Dedifferentiated amniotic fluid mesenchymal stem cell (primary cell): ENCODE results near the gene TMEM232.
"Not testable (repeated sequence)": the region's sequence is repeated elsewhere in the genome, so short reads cannot be mapped to it uniquely, and the experiment has no call there.

ENCODE experiments used
- DNase-seq: peaks from one replicate; pipeline ENCODE4 v3.0.0-alpha.2; 2016; ENCODE audit errors: extremely low spot score

Gene TMEM232

DNA sequence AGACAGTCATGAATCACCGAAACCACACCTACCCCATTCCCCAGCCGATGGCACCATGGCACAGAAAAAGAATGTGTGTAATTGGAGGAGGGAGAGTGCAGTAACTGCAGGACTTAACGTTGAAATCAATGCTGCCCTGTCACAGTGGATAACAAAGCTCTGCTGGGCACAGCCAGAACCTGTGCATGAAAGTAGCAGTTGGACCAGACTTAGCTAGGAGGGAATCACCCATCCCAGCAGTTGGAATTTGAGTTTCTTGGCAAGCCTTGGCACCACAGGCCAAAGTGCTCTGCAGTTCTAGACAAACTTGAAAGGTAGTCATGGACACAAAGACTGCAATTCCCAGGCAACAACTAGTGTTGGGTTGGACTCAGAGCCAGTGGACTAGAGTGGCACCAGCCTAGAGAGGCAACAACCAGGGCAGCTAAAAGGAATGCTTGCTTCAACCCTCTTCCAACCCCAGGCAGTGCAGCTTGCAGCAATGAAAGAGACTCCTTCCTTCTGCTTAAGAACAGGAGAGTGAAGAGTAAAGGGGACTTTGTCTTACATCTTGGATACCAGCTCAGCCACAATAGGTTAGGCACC, 19.1 kb downstream of the TMEM232 start:
- no peak for DNase-seq

DNA sequence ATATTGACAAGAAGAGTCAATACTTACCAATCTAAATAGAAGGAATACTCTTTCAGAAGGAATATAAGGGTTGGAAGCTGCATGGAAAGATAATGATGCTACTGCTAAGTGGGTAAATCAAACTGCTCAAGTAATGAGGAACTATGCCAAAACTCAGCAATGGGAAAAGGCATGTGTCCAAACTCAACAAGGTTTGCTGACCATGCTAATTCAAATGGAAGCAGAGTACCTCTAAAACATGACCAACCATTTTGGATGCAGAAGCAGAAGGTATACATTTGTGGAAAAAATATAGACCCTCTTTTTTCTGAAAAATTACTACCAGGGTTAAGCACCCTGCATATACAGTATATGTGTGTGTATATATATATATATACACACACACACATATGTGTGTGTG, 21.1 kb downstream of the TMEM232 start:
- no peak for DNase-seq

DNA sequence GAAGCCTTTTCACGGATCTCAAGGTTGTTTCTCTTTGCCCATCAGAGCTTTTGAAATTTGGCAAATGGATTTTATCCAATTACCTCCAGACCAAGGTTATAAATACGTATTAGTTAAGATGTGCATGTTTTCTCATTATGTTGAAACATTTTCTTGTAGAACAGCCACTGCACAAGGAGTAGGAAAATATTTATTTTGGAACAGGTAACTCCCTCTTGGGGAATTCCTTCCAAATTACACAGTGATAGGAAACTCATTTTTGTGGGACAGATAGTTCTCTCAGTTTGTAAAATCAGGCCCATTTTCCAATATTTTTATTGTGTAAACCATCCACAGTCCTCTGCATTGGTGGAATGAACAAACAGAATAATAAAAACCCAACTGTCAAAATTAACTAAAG, 23.0 kb downstream of the TMEM232 start:
- DNase-seq = no peak

DNA sequence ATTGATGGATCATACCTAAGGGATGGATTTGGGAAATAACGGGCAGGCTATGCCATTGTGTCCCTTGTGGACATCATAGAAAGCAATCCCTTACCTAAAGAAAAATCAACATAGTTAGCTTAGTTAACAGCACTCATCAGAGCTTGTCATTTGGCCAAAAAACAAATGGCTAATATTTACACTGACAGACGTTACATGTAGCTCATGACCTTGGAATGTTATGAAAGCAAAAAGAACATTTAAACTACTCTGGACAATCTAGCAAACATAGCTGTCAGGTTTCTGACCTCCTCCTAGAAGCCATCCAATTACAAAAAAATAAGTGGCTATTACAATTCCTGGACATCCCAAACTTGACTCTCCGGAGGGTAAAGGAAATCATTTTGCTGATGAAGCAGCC, 23.8 kb downstream of the TMEM232 start:
- DNase-seq = no peak

DNA sequence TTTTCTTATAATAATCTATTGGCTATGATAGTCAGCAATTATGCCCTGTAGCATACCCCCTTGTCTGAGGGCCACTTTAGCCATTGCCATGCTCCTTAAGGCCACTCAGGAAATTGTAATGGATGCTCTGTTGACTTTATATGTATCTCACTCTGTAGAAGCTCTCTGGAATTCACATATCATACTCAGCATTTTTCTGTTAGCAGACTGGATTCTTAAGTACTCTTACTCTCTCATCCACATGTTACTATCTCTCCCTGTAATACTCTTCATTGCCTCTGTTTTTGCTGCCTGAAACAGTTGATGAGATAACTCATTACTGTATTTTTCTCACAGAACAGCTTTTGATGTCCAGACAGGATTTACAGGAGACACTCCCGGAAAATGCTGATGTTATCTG, 24.2 kb downstream of the TMEM232 start:
- no peak for DNase-seq

DNA sequence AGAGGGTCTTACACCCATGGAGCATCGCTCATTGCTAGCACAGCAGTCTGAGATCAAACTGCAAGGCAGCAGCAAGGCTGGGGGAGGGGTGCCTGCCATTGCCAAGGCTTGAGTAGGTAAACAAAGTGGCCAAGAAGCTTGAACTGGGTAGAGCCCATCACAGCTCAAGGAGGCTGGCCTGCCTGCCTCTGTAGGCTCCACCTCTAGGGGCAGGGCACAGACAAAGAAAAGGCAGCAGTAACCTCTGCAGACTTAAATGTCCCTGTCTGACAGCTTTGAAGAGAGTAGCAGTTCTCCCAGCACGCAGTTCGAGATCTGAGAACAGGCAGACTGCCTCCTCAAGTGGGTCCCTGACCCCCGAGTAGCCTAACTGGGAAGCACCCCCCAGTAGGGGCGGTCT, 33.8 kb downstream of the TMEM232 start:
- DNase-seq = not testable (repeated sequence)

DNA sequence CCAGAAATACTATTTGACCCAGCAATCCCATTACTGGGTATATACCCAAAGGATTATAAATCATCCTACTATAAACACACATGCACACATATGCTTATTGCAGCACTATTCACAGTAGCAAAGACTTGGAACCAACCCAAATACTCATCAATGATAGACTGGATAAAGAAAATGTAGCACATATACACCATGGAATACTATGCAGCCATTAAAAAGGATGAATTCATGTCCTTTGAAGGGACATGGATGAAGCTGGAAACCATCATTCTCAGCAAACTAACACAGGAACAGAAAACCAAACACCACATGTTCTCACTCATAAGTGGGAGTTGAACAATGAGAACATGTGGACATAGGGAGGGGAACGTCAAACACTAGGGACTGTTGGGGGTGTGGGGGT, 35.9 kb downstream of the TMEM232 start:
- not testable (repeated sequence) for DNase-seq

DNA sequence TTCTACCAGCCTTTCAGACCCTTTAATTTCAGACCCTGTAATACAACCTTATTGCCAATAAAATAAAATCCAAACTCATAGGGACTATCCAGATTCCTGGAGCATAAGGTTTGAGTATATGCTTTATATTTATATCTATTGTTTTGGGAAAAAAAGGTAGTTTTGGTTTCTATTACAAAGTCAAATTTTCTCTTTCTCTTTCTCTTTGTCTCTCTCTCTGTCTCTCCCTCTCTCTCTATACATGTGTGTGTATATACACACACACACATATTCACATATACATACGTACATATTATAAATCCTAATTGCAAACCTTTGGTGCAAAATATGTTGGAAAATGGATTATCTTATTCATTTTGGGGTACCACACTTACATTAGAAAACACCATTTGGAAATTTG, 39.0 kb downstream of the TMEM232 start:
- DNase-seq = no peak

DNA sequence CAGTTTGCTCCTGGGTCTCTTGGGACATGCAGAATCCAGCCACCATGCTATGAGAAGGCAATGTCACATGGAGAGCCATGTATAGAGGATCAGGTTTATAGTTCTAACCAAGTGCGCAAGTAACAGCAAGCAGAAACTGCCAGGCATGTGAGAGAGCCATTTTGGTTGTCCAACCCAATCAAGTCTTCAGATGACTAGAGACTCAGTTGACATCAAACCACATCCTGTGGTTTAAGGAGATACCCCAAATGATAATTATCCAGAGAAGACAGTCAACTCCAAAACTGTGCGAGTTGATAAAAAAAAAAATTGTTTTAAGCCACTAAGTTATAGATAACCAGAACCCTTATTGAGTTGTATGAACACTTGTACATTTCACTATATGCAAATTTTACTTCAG, 40.2 kb downstream of the TMEM232 start:
- DNase-seq = no peak

DNA sequence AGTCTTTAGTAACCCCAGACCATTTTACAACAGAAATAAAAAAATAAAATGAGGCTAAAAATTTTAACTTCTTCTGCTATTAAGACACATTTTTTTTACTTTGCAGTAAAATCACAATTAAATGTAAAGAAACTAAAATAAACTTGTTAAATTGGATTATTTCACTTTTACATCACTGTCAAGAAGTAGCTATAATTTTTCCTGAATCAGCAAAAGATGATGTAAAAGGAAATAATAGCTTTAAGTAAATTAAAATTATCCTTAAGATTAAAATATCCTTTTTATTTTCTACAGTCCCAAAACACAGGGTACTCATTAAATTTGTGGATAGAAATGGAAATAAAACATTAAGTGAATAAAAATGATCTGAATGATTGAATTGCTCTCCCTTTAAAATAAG, 44.5 kb downstream of the TMEM232 start:
- DNase-seq = no peak

DNA sequence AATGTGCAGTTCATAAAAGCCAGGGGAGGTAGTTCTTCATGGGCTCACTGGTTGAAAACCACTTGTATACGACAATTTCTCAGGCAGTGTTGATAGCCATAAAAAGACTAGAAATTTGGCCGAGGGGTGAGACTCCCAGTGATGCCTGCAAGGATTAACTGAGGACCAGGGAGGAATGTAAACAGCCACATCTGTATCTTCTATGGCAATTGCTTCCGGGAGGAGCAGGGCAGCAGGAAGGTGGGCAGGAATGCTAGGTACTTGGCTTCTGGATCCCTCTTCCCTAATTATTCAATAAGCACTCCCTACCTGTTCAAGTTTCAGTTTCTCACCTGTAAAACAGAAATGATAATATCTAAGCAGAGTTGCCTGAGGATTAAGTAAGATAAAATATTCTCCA, 45.4 kb downstream of the TMEM232 start:
- no peak for DNase-seq

DNA sequence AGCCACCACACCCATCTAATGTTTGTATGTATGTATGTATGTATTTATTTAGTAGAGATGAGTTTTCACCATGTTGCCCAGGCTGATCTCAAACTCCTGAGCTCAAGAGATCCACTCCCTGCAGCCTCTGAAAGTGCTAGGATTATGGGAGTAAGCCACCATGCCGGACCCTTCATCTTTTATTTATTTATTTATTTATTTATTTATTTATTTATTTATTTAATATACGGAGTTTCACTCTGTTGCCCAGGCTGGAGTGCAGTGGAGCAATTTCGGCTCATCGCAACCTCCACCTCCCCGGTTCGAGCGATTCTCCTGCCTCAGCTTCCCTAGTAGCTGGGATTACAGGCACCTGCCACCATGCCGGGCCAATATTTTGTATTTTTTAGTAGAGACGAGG, 49.9 kb downstream of the TMEM232 start:
- not testable (repeated sequence) for DNase-seq

DNA sequence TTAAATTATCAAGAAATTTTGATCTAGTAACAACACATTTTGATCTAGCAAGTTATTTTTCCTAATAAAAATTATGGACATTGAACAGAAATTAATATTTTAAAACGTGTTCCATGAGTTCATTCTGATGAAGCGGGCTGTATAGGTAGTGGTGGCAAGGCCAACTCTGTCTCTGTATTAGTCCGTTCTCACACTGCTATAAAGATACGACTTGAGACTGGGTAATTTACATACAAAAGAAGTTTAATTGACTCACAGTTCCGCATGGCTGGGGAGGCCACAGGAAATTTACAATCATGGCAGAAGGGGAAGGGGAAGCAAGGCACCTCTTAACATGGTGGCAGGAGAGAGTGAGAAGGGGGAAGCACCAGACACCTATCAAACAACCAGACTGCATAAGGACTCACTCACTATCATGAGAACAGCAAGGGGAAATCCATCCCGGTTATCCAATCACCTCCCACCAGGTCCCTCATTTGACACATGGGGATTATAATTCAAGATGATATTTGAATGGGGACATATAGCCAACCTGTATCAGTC, 61.2 kb downstream of the TMEM232 start:
- no peak for DNase-seq

DNA sequence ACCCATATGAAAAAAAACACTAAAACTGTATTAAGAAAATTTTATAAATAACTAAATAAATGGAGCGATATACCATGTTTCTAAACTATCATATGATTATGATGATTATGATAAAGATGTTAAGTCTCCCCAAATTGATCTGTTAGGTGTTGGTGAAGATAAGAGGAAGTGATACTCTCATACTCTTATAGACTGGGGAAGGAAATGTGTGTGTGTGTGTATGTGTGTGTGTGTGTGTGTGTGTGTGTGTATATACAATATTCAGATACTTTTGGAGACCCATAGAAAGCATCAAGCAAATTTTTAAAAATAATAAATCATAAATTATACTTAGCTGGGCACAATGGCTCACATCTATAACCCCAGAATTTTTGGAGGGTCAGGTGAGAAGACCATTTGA, 62.9 kb downstream of the TMEM232 start:
- DNase-seq = no peak

DNA sequence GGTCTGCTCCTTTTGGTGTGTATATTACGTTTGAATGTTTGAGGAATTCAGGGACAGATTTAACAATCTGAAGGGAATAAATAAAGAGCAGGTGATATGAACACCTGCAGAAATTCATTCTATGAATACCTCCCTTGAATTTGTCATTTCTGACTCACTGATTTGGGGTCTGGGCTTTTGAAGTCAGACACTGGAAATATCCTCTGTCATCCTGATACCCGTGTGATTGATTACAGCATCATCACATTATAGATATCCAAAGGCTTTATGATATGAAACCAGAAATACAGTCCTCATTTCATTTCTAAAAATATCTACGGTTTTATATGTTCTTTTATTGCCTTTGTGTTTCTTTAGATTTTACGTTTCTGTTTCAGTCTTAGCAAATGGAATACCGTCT, 68.5 kb downstream of the TMEM232 start:
- no peak for DNase-seq

DNA sequence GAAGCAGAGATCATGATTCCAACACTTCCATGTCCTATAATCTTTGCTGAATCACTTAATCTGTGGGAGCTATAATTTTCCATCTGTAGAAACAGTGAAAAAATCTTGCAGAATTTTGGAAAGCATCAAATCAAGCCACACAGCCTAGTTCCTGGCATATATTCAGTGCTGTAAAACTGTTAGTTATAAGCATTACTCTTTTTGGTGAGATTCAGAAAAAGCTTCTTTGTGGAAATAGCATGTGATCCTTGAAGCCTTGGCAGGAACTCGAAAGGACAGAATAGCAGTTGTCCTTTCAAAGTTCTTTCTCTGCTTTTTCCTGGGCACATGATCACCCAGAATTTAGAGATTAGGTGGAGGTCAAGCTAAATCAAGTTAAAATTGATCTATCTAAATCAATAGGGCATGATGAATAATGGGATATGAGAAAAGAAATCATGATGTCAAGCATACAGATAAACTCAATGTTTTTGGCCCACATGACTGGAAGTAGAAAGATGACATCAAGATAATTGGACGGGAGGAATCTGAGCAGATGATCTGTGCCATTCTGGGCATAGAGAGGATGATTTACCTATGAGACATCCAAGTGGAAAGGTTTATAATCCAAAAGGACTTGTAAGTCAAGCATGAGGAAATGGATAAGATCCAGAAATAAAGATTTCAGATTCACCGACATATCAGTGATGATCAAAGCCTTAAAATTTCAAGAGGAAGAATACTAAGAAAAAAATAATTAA, 73.1 kb downstream of the TMEM232 start:
- DNase-seq = no peak

DNA sequence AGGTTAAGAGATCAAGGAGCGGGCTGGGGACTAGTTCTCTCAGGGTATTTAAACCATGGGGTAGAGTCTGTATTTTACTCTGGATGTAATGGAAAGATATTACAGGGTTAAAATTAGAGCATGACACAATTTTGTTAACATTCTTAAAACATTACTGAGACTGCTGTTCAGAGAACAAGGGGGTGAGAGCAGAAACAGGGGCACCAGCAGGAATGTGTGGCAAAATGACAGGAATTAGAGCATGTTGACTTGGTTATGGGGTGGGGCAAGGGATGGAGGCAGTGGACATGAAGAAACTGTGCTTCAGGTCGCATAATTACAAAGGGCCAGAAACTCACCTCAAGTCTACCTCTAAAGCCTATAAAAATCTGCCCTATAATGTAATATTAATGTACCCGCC, 75.0 kb downstream of the TMEM232 start:
- DNase-seq = no peak

DNA sequence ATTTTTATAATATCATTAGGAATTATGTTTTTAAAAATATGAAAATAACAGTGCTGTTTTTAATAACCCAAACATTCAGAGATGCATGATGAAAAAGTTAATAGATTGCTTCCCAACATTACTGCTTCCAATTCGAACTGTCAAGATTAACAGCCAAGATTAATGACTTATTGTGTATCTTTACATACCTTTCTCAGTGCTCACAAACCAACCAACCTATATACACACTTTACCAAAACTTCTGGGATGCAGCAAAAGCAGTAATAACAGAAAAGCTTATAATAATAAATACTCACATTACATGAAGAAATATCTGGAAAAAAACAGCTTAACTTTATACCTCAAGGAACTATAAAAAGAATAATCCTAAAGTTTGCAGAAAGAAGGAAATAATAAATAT, 82.1 kb downstream of the TMEM232 start:
- no peak for DNase-seq

DNA sequence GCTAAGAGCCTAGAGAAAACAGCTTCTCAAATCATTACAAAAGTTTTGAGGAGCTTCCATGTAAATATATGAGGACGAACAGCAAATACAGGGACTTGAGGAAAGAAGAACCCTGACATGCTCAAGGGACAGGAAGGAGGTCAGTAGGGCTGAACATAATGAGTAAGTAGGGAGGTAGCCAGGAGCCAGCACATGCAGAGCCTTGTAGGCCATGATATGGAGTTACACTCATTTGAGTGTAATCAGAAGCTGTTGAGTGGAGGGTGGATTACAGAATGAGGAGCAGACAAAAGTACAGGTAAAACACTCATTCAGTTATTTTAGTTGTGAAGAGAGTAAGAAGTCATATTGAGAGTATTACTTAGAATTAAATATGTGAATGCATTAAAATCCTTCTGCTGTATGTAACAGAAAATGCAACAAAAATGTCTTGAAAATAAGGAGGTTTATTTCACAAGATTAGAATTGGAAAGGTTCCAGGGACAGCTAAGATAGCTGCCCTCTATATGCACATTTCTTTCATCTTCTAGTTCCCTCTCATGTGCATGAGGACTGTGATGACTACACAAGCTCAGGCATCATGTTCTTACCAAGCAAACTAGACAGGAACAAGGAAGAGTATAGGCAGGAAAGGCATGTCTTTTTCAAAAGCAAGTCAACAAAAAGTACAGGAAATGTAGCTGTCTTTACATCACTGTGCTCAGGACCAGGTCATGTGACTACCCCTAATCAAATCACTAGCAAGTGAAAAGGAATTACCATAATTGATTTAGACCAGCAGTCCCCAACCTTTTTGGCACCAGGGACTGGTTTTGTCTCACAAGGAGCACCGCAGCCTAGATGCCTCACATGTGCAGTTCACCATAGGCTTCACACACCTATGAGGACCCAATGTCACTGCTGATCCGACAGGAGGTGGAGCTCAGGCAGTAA, 87.2 kb downstream of the TMEM232 start:
- DNase-seq = no peak

DNA sequence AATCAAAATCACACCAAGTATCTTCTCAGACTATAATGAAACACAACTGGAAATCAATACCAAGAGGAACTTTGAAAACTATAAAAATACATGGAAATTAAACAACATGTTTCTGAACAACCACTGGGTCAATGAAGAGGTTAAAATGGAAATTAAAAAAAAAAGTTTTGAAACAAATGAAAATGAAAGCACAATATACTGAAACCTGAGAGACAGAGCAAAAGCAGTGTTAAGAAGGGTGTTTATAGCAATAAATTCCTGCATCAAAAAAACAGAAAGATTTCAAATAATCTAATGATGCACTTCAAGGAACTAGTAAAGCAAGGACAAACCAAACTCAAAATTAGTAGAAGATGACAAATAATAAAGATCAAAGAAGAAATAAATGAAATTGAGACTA, 92.0 kb downstream of the TMEM232 start:
- no peak for DNase-seq

DNA sequence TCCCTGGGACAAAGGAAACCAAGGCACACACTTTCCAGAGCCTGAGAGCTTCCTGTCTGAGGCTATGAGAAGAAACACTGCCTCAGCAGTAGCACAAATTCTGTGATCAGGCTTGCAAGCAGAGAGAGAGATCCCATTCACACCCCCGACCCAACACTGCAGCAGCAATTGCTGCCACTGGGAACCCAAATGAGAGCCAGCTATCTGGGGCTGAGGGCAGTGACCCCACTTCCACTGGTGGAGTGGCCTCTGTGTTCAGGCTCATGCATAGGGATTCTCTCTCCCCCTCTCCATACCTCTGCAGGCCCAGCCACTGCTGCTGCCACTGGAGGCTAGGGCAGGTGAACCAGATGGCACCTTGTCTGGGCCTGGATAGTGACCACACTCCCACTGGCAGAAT, 95.2 kb downstream of the TMEM232 start:
- DNase-seq = no peak

DNA sequence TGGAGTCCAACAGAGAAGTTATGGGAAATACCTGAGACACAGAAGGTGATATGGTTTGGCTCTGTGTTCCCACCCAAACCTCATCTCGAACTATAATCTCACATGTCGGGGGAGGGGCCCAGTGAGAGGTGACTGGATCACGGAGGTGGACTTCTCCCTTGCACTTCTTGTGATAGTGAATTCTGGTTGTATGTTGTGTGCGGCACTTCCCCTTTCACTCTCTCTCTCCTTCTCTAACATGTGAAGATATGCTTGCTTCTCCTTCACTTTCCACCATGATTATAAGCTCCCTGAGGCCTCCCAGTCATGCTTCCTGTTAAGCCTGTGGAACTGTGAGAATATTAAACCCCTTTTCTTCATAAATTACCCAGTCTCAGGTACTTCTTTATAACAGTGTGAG, 96.1 kb downstream of the TMEM232 start:
- no peak for DNase-seq
